IPS-18a (cell line): ENCODE measurements around the gene ZNF438.
"Not testable (repeated sequence)": the region's sequence is repeated elsewhere in the genome, so short reads cannot be mapped to it uniquely, and the experiment has no call there.

Source experiments
- H3K27ac ChIP-seq: one replicate; pipeline ENCODE4 v1.5.1; 2013; ENCODE audit warnings: low read length
- H3K27me3 ChIP-seq: one replicate; pipeline ENCODE4 v1.6.1; 2013; ENCODE audit warnings: mild to moderate bottlenecking, low read length; ENCODE audit not compliant: control insufficient read depth, insufficient read depth
- H3K36me3 ChIP-seq: one replicate; pipeline ENCODE4 v1.6.1; 2013; ENCODE audit warnings: low read depth, low read length; ENCODE audit not compliant: control insufficient read depth
- H3K4me1 ChIP-seq: one replicate; pipeline ENCODE4 v1.6.1; 2013; ENCODE audit warnings: low read depth, low read length; ENCODE audit not compliant: control insufficient read depth
- H3K4me3 ChIP-seq: one replicate; pipeline ENCODE4 v1.5.1; 2013; ENCODE audit warnings: low read length
- H3K9ac ChIP-seq: one replicate; pipeline ENCODE4 v1.6.1; 2013; ENCODE audit warnings: mild to moderate bottlenecking, low read length, moderate library complexity
- H3K9me3 ChIP-seq: one replicate; pipeline ENCODE4 v1.6.1; 2013; ENCODE audit warnings: low read depth, low read length; ENCODE audit not compliant: control insufficient read depth

ZNF438 gene

DNA sequence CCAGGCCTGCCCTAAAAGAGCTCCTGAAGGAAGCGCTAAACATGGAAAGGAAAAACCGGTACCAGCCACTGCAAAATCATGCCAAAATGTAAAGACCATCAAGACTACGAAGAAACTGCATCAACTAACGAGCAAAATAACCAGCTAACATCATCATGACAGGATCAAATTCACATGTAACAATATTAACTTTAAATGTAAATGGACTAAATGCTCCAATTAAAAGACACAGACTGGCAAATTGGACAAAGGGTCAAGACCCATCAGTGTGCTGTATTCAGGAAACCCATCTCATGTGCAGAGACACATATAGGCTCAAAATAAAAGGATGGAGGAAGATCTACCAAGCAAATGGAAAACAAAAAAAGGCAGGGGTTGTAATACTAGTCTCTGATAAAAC lies 82.4 kb downstream of the ZNF438 start:
- not testable (repeated sequence) for H3K9me3 ChIP-seq, H3K4me1 ChIP-seq

DNA sequence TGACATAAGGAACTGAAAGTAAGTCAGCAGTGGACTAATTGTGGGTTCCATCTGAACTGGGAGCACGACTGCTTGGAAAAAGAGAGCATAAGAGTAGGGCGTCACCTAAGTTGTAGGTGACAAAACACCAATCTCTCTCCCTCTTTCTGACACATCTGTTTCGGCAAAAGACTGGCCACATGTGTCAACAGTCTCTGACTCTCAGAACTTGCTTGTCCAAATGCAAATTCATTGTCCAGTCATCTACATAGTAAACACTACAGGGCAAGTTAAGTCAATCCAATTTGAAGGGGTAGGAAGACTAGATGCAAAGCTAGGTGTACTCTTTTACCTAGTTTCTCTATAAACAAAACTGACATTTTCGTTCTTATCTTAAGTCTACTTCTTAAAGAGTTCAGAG lies 87.7 kb downstream of the ZNF438 start:
- Histone ChIP-seq H3K27me3 (no peaks in the 10 kb centered on the region), H3K4me3 (no peak overlapping the region), H3K9me3 (no peaks in the 10 kb centered on the region)

More for the DNA sequence above, 82.4 kb downstream of the ZNF438 start:
- H3K4me3 ChIP-seq, H3K27ac ChIP-seq, H3K27me3 ChIP-seq, H3K9ac ChIP-seq, H3K36me3 ChIP-seq: not testable (repeated sequence)

DNA sequence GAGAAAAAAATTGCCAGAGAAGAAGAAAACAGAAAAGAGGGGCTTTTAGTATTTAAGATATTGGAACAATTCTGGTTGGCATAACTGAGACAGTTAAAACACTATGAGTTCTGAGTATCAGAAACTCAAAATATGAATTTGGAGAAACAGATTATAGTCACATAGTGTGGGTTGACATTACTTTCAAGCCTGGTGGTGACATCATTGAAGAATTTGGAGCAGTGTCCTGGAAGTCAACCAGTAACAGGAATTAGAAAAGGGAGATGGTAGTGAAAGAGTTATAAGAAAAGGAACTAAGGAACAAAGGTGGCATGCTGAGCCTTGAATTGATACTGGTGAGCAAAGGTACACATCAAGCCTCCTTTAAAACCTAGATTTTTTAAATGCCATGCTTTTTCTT lies 88.2 kb downstream of the ZNF438 start:
- Histone ChIP-seq H3K27ac (no peak overlapping the region), H3K27me3 (no peaks in the 10 kb centered on the region), H3K36me3 (no peaks in the 10 kb centered on the region), H3K9me3 (no peaks in the 10 kb centered on the region), H3K4me1 (peaks cover 9% of the 10 kb centered on the region), H3K9ac (no peak overlapping the region), H3K4me3 (no peak overlapping the region)

More for the DNA sequence above, 87.7 kb downstream of the ZNF438 start:
- H3K4me1 ChIP-seq = peaks cover 9% of the 10 kb centered on the region
- H3K36me3 ChIP-seq = no peaks in the 10 kb centered on the region
- H3K27ac ChIP-seq = no peak overlapping the region
- no peak overlapping the region for H3K9ac ChIP-seq

DNA sequence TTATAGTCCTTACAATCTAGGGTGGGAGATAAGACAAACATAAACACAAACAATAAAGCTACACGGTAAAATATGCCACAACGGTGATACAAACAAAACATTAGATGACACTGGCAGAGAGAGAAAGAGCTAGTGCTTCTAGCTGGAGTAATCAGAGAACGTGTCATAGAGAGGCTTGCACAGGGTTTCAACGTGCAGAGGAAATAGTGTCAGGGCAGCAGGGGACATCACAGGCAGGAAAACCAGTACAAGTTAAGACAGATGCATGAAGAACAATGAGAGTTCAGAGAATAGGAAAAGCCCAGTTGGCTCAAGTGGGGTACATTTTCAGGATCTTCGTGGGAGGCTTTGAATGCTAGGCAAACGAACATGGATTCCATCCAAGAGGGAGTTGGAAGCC lies 91.4 kb downstream of the ZNF438 start:
- Histone ChIP-seq H3K4me1 (peaks cover 9% of the 10 kb centered on the region), H3K27me3 (no peaks in the 10 kb centered on the region), H3K9ac (no peak overlapping the region), H3K27ac (no peak overlapping the region), H3K9me3 (no peaks in the 10 kb centered on the region), H3K36me3 (no peaks in the 10 kb centered on the region), H3K4me3 (no peak overlapping the region)

DNA sequence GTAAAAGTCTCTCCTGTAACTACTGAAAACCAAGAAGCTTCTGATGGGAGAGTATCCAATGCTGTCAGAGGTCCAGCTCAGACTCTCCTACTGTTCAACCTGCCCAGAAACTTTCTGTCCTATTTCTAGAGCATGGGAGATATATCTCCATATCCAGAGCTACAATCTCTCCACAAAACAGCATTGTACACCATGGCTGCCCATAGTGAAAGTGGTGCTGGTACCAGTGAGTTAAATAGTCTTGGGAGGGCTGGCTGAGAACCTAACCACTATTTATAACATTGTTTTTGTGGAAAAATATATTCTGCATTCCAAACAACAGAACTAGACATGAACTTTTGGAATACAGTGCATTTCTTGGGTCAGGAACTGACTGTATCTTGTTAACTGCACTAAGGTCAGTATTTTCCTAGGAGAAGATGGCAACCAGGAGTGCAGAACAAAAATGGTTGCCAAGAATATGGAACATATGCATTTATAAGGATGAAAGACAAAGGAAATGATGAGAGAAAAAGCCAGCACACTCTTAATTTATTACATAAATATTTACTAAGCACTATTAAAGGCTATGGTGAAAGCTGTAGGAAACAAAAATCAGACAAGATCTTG lies 91.9 kb downstream of the ZNF438 start:
- Histone ChIP-seq H3K9me3 (no peaks in the 10 kb centered on the region), H3K4me3 (no peak overlapping the region), H3K9ac (no peak overlapping the region), H3K36me3 (no peaks in the 10 kb centered on the region), H3K27me3 (no peaks in the 10 kb centered on the region), H3K4me1 (peaks cover 9% of the 10 kb centered on the region), H3K27ac (no peak overlapping the region)

DNA sequence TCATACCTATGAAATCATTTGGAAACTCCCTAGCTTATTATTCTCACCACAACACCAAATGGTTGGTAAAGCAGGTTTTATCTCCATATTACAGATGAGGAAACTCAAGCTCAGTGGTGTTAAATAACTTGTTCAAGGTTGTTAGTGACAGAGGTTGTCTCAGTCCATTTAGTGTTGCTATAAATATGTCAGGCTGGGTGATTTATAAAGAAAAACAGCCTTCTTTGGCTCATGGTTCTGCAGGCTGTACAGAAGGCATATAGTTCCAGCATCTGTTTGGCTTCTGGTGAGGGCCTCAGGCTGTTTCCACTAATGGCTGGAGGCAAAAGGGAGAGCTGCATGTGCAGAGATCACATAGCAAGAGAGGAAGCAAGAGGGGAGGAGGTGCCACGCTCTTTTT lies 96.6 kb downstream of the ZNF438 start:
- Histone ChIP-seq H3K9ac (no peak overlapping the region), H3K27ac (no peak overlapping the region), H3K36me3 (no peaks in the 10 kb centered on the region), H3K27me3 (no peaks in the 10 kb centered on the region), H3K4me3 (no peak overlapping the region), H3K9me3 (no peaks in the 10 kb centered on the region), H3K4me1 (no peaks in the 10 kb centered on the region)

DNA sequence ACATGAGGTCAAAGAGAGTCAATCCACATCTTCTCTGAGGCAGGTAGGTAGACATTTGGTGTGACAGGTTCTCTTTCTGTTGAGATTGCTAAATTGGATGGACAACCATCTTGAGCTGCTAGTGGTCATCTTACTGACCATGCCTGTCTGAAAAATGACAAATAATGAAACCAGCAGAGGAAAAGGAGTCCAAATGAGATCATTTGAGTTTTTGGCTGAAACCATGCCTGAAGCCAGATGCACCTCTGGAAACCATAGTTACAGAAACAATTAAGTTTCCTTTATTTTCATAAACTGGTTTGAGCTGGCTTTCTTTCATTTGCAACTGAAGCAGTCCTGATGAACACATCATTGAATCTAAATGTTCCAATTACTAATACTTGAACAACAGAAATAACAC lies 100.6 kb downstream of the ZNF438 start:
- Histone ChIP-seq H3K36me3 (no peaks in the 10 kb centered on the region), H3K9ac (no peak overlapping the region), H3K27me3 (no peaks in the 10 kb centered on the region), H3K9me3 (no peaks in the 10 kb centered on the region), H3K27ac (no peak overlapping the region), H3K4me1 (no peaks in the 10 kb centered on the region), H3K4me3 (no peak overlapping the region)

DNA sequence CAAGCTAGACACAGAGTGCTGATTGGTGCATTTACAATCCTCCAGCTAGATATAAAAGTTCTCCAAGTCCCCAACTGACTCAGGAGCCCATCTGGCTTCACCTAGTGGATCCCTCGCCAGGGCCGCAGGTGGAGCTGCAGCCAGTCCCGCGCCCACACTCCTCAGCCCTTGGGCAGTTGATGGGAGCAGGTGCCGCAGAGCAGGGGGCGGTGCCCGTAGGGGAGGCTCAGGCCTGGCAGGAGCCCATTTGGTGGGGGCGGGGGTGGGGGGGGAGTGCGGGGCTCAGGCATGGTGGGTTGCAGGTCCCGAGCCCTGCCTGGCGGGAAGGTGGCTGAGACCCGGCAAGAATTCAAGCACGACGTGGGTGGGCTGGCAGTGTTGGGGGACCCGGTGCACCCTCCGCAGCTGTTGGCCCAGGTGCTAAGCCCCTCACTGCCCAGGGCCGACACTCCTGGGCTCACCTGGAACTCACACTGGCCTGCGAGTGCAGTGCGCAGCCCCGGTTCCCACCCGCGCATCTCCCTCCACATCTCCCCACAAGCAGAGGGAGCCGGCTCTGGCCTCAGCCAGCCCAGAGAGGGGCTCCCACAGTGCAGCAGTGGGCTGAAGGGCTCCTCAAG lies 101.7 kb downstream of the ZNF438 start:
- Histone ChIP-seq H3K27ac (no peak overlapping the region), H3K9me3 (no peaks in the 10 kb centered on the region), H3K4me3 (no peak overlapping the region), H3K4me1 (no peaks in the 10 kb centered on the region), H3K36me3 (no peaks in the 10 kb centered on the region), H3K27me3 (no peaks in the 10 kb centered on the region), H3K9ac (no peak overlapping the region)

DNA sequence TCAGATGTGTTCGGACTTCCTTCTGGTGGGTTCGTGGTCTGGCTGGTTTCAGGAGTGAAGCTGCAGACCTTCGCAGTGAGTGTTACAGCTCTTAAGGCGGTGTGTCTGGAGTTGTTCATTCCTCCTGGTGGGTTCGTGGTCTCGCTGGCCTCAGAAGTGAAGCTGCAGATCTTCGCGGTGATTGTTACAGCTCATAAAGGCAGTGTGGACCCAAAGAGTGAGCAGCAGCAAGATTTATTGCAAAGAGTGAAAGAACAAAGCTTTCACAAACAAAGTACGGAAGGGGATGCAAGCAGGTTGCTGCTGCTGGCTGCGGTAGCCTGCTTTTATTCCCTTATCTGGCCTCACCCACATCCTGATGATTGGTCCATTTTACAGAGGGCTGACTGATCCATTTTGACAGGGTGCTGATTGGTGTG lies 102.3 kb downstream of the ZNF438 start:
- H3K4me1 ChIP-seq, H3K9me3 ChIP-seq, H3K27ac ChIP-seq, H3K9ac ChIP-seq, H3K4me3 ChIP-seq, H3K36me3 ChIP-seq, H3K27me3 ChIP-seq: not testable (repeated sequence)

DNA sequence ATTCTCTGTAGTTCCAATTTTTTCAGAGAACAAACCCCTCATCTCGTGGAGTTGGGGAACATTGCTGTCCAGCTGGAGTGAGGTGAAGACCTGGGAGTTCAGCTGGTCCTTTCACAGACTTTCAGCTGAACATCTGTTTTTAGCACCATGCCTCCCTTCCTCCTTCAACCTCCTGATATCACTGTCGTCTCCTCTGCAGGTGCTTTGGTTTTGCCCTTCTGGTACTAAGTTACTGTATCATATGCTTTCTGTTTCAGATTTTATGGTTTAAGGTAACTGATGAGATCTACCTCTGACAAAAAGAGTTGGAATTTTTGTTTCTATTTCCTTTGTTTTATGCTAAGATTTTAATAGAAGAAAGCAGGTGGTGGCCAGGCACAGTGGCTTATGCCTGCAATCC lies 102.9 kb downstream of the ZNF438 start:
- Histone ChIP-seq H3K27me3 (no peaks in the 10 kb centered on the region), H3K9me3 (peaks cover 5% of the 10 kb centered on the region), H3K9ac (no peak overlapping the region), H3K4me1 (no peaks in the 10 kb centered on the region), H3K27ac (no peak overlapping the region), H3K36me3 (no peaks in the 10 kb centered on the region), H3K4me3 (no peak overlapping the region)

DNA sequence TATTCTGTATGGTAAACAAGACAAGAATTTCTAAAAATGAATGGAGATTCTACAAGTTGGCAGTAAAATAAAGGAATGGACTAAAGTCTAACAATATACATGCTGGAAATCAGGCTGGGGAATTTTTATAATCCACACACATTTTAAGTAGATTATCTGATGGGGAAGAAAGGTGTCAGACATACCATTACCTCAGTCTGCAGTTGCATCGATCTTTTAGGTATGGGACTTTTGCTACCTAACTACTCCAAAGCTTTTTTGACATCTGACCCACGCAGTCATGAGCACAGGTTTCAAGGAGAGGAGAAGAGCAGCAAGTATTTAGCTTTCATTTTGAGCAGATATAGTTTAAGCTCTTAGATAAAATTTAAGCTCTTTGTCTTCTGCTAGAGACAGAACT lies 113.0 kb downstream of the ZNF438 start:
- no peaks in the 10 kb centered on the region for H3K27me3 ChIP-seq
- H3K27ac ChIP-seq = no peak overlapping the region
- no peak overlapping the region for H3K4me3 ChIP-seq
- no peaks in the 10 kb centered on the region for H3K9me3 ChIP-seq
- no peaks in the 10 kb centered on the region for H3K4me1 ChIP-seq
- H3K36me3 ChIP-seq = no peaks in the 10 kb centered on the region
- H3K9ac ChIP-seq = no peak overlapping the region

DNA sequence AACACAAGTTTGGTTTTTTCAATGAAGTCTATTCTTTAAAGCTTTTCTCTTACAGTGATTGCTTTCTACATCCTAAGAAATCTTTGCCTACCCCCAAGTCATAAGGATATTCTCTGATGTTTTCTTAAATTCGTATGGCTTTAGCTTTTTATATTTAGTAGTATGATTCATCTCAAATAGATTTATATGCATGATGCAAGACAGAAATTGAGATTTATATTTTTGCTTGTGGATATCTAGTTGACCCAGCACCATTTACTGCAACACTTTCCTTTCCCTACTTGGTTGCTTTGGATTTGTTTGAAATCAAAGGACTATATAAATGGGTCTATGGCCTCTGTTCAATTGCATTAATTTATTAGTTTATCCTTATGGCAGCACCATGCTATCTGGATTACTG lies 113.9 kb downstream of the ZNF438 start:
- Histone ChIP-seq H3K27ac (no peak overlapping the region), H3K27me3 (no peaks in the 10 kb centered on the region), H3K9me3 (no peaks in the 10 kb centered on the region)

More for the DNA sequence above, 113.9 kb downstream of the ZNF438 start:
- no peak overlapping the region for H3K4me3 ChIP-seq
- no peaks in the 10 kb centered on the region for H3K4me1 ChIP-seq
- H3K36me3 ChIP-seq = no peaks in the 10 kb centered on the region
- no peak overlapping the region for H3K9ac ChIP-seq
